OCI-LY7 (cell line): Measurements from ENCODE around the gene FAM193B. TPM values are rescaled to one million over a fixed set of nuclear protein-coding genes. Genes with fewer than 3 reads are reported as not detected.

Experiments used
- BruUV-seq: library from RNA; stranded (reverse); fragments of 400-500 nt; replicated peaks from 2 replicates; lab custom pipeline; 2021; lab: Mats Ljungman, UMichigan
- CTCF ChIA-PET: fragments of 300-600 bp; sonication (Branson Sonifier 250); formaldehyde crosslinking; loops from one replicate; lab custom pipeline; 2022; ENCODE audit warnings: antibody characterized with exemption; ENCODE audit not compliant: unreplicated experiment; lab: Charles Lee
- POLR2A ChIA-PET: fragments of 300-600 bp; sonication (Branson Sonifier 250); formaldehyde crosslinking; loops from one replicate; lab custom pipeline; 2022; ENCODE audit warnings: antibody characterized with exemption; lab: Charles Lee
- DNase-seq: peaks from one replicate; pipeline ENCODE4 v3.0.0-alpha.2; 2015; ENCODE audit warnings: low spot score
- H2AFZ ChIP-seq: fragments of 200-600 bp; sonication (generic), shearing (Covaris generic); 2 replicates; pipeline ENCODE4 v1.6.1; 2014; ENCODE audit warnings: mild to moderate bottlenecking, antibody characterized with exemption, low read length, moderate library complexity
- H3K27ac ChIP-seq: fragments of 200-600 bp; sonication (generic); 2 replicates; pipeline ENCODE4 v1.5.1; 2014; ENCODE audit warnings: mixed run types, low read depth, mild to moderate bottlenecking, moderate library complexity, low read length, inconsistent platforms; ENCODE audit not compliant: poor library complexity, severe bottlenecking
- H3K36me3 ChIP-seq: fragments of 200-600 bp; sonication (generic); 2 replicates; pipeline ENCODE4 v1.6.1; 2014; ENCODE audit warnings: mild to moderate bottlenecking, antibody characterized with exemption, low read length, moderate library complexity, mixed read lengths; ENCODE audit not compliant: insufficient read depth
- H3K4me1 ChIP-seq: fragments of 200-600 bp; sonication (generic); 2 replicates; pipeline ENCODE4 v1.5.1; 2014; ENCODE audit warnings: mild to moderate bottlenecking, low read length; ENCODE audit not compliant: insufficient read depth, poor library complexity, severe bottlenecking
- H3K4me2 ChIP-seq: fragments of 200-600 bp; sonication (generic); 2 replicates; pipeline ENCODE4 v1.6.1; 2014; ENCODE audit warnings: mild to moderate bottlenecking, low read length
- H3K4me3 ChIP-seq: fragments of 200-600 bp; sonication (generic); 2 replicates; pipeline ENCODE4 v1.5.1; 2014; ENCODE audit warnings: mild to moderate bottlenecking, low read depth, low read length; ENCODE audit not compliant: poor library complexity, severe bottlenecking
- H3K79me2 ChIP-seq: fragments of 200-600 bp; sonication (generic); 2 replicates; pipeline ENCODE4 v1.6.1; 2016; ENCODE audit warnings: low read depth, mild to moderate bottlenecking, low read length, moderate library complexity, mixed read lengths; ENCODE audit not compliant: insufficient read depth
- H3K9me2 ChIP-seq: fragments of 200-600 bp; sonication (generic); 2 replicates; pipeline ENCODE4 v1.6.1; 2016; ENCODE audit warnings: mild to moderate bottlenecking, low read length, mixed read lengths; ENCODE audit not compliant: insufficient read depth
- H3K9me3 ChIP-seq: fragments of 200-600 bp; sonication (generic); 2 replicates; pipeline ENCODE4 v1.6.1; 2014; ENCODE audit warnings: mild to moderate bottlenecking, mixed run types, low read length, mixed read lengths
- H4K20me1 ChIP-seq: fragments of 200-600 bp; sonication (generic); 2 replicates; pipeline ENCODE4 v1.6.1; 2014; ENCODE audit warnings: mild to moderate bottlenecking, antibody characterized with exemption, low read length, moderate library complexity, mixed read lengths; ENCODE audit not compliant: insufficient read depth
- EZH2phosphoT487 ChIP-seq: fragments of 200-600 bp; sonication (generic); IDR thresholded peaks from 2 replicates; pipeline ENCODE4 v1.6.1; 2018; ENCODE audit warnings: low read depth, borderline replicate concordance, mild to moderate bottlenecking, mixed run types, antibody characterized with exemption, low read length, moderate library complexity, mixed read lengths
- intact Hi-C: fragments of 100-400 bp; cut with micrococcal nuclease; formaldehyde crosslinking; loops from one replicate; pipeline ENCODE4 v1.10.0; 2022; ENCODE audit not compliant: unreplicated experiment
- total RNA-seq, 2 experiments: library from RNA; depleted of rRNA in 1 of 2; stranded (reverse); fragments of >200 nt in 1 of 2; shearing (Covaris generic) in 1 of 2; gene quantifications; 2 replicates each; pipeline ENCODE4 v1.2.3, GENCODE V29; 2014 to 2022
- TF ChIP-seq, protein P1 (sequence below): fragments of 200-600 bp; sonication (generic); conservative IDR thresholded peaks from 2 replicates; pipeline ENCODE4 v1.5.1; 2014; ENCODE audit warnings: mild to moderate bottlenecking, antibody characterized with exemption, low read length, moderate library complexity, mixed read lengths

FAM193B gene
- total RNA-seq, 2 experiments from 2014 or later: 63.2 to 104 TPM

DNA sequence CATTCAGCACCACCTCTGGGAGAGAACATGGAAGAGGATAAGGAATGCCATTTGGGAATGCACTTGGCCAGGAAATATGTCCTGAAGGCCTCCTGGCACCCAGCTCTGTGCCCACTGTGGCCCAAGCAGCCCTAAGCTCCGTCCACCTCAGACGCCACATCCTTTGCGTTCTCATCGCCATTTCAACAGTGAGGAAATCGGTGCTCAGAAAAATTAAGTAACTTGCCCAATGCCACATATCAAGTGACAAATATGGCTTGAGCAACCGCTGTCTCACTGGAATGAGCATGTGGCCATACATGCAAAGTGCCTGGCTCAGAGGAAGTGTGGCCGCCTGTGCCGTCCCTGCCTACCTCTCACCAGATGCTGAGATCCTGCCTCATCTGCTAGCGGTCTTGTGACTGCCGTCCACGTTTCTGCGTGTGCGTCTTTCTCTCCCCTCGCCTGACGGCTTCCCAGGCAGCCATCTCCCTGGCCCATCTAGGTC lies 43.8 kb downstream of the FAM193B start:
- TF ChIP-seq EZH2phosphoT487: no peak
- TF ChIP-seq, protein P1, sequence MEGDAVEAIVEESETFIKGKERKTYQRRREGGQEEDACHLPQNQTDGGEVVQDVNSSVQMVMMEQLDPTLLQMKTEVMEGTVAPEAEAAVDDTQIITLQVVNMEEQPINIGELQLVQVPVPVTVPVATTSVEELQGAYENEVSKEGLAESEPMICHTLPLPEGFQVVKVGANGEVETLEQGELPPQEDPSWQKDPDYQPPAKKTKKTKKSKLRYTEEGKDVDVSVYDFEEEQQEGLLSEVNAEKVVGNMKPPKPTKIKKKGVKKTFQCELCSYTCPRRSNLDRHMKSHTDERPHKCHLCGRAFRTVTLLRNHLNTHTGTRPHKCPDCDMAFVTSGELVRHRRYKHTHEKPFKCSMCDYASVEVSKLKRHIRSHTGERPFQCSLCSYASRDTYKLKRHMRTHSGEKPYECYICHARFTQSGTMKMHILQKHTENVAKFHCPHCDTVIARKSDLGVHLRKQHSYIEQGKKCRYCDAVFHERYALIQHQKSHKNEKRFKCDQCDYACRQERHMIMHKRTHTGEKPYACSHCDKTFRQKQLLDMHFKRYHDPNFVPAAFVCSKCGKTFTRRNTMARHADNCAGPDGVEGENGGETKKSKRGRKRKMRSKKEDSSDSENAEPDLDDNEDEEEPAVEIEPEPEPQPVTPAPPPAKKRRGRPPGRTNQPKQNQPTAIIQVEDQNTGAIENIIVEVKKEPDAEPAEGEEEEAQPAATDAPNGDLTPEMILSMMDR: peak; percentile 47; the same call in 1 of the 2 replicates
- H2AFZ ChIP-seq: no peak overlapping the region; the same call in 1 of the 2 replicates
- peak overlapping the region; percentile 95 for H3K27ac ChIP-seq
- peak overlapping the region; percentile 100 for H3K4me2 ChIP-seq
- H4K20me1 ChIP-seq: no peaks in the 10 kb centered on the region
- H3K79me2 ChIP-seq: peaks cover 44% of the 10 kb centered on the region
- H3K9me3 ChIP-seq: no peaks in the 10 kb centered on the region
- peaks cover 57% of the 10 kb centered on the region for H3K4me1 ChIP-seq
- H3K9me2 ChIP-seq: no peaks in the 10 kb centered on the region
- POLR2A ChIA-PET: interaction anchor here (1.8 to 4.3 kb wide), 2 partner anchors 9 to 14 kb away, joined by 10 to 24 read pairs; partner anchors contain the start of gene PDLIM7
- H3K4me3 ChIP-seq: peak overlapping the region; percentile 77
- BruUV-seq: no TSS peak
- peak; percentile 88 for DNase-seq
- CTCF ChIA-PET: interaction anchor here (0.9 to 1.4 kb wide), 3 partner anchors 11 to 121 kb away, joined by 3 to 4 read pairs (median 3); partner anchors contain the start of gene TMED9
- peaks cover 92% of the 10 kb centered on the region for H3K36me3 ChIP-seq
- intact Hi-C loops: no loop called here

DNA sequence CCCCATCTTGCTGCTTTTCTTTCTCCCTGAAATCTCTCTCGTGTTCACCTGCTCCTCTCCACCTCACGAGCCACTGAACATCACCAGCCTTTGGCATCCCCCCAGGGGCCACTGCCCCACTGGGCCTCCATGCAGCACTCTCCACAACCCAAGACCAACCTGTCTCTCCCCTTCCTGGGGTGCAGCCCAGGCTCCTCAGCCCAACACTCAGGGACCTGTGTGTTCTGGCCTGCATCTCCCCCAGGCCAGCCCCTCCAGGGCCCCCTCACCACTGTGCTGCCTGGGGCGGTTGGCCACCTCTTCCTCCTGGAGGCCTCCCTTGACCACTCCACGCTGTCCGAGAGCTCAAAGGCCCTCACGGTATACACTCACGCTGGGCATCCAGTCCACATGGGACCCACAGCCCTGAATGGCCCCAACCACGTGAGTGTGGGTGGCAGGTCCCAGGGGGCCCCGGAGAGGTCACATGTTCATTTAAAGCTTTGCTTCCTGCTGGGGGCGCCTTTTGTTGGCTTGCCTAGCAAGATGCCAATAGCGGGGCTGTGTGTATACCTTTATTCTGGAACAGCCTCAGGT lies 44.3 kb downstream of the FAM193B start:
- Histone ChIP-seq H3K4me2 (peak overlapping the region; percentile 100), H4K20me1 (no peaks in the 10 kb centered on the region), H2AFZ (no peak overlapping the region; the same call in 1 of the 2 replicates), H3K9me3 (no peaks in the 10 kb centered on the region), H3K4me1 (peaks cover 57% of the 10 kb centered on the region), H3K9me2 (no peaks in the 10 kb centered on the region), H3K4me3 (peak overlapping the region; percentile 77), H3K36me3 (peaks cover 91% of the 10 kb centered on the region), H3K79me2 (peaks cover 39% of the 10 kb centered on the region), H3K27ac (peak overlapping the region; percentile 95)
- ChIA-PET CTCF (interaction anchor here (0.6 to 1.9 kb wide), 6 partner anchors 10 to 120 kb away, joined by 3 to 5 read pairs (median 4); partner anchors contain the start of gene TMED9), POLR2A (interaction anchor here (0.6 to 4.3 kb wide), 5 partner anchors 8 to 165 kb away, joined by 3 to 24 read pairs (median 5); partner anchors contain the start of genes GRK6 and PDLIM7)
- no peak for TF ChIP-seq EZH2phosphoT487
- TF ChIP-seq, protein P1: peak; percentile 74
- intact Hi-C loops: loop anchor here (2.0 to 10.0 kb wide), 4 partner anchors 45 to 605 kb away; partner anchors contain the start of genes FAM193B, MXD3, N4BP3 and TMED9
- TSS peak; percentile 14 for BruUV-seq
- DNase-seq: peak; percentile 93
